H9 (cell line): Measurements from ENCODE around the gene GALNT17. TPM values are rescaled to one million over a fixed set of nuclear protein-coding genes. Genes with fewer than 3 reads are reported as not detected.

Experiments used
- DNase-seq: peaks from one replicate; pipeline ENCODE4 v3.0.0-alpha.2; 2017
- H2AFZ ChIP-seq: one replicate; pipeline ENCODE4 v1.6.1; 2013; ENCODE audit warnings: mild to moderate bottlenecking, low read length, control low read depth, moderate library complexity
- H2AK5ac ChIP-seq: 2 replicates; pipeline ENCODE4 v1.6.1; 2013; ENCODE audit warnings: low read length, control low read depth, mixed read lengths; ENCODE audit not compliant: insufficient read length
- H2BK120ac ChIP-seq: one replicate; pipeline ENCODE4 v1.6.1; 2013; ENCODE audit warnings: low read depth, mild to moderate bottlenecking, low read length, control low read depth, inconsistent platforms; ENCODE audit not compliant: poor library complexity, severe bottlenecking
- H2BK12ac ChIP-seq: 2 replicates; pipeline ENCODE4 v1.6.1; 2013; ENCODE audit warnings: low read length, control low read depth, mixed read lengths, low read depth; ENCODE audit not compliant: insufficient read length
- H2BK15ac ChIP-seq: 2 replicates; pipeline ENCODE4 v1.6.1; 2013; ENCODE audit warnings: low read depth, low read length, control low read depth
- H2BK20ac ChIP-seq: one replicate; pipeline ENCODE4 v1.6.1; 2013; ENCODE audit warnings: low read depth, mild to moderate bottlenecking, low read length, control low read depth, inconsistent platforms; ENCODE audit not compliant: poor library complexity, severe bottlenecking
- H2BK5ac ChIP-seq: 2 replicates; pipeline ENCODE4 v1.6.1; 2013; ENCODE audit warnings: low read length, control low read depth, mixed read lengths; ENCODE audit not compliant: insufficient read length
- H3K14ac ChIP-seq: 2 replicates; pipeline ENCODE4 v1.6.1; 2013; ENCODE audit warnings: low read length, control low read depth; ENCODE audit not compliant: insufficient read depth
- H3K18ac ChIP-seq: 2 replicates; pipeline ENCODE4 v1.6.1; 2013; ENCODE audit warnings: low read depth, mild to moderate bottlenecking, mixed read lengths, low read length, control low read depth; ENCODE audit not compliant: insufficient read length
- H3K23ac ChIP-seq: 2 replicates; pipeline ENCODE4 v1.6.1; 2013; ENCODE audit warnings: low read length, control low read depth, mixed read lengths, low read depth; ENCODE audit not compliant: insufficient read length
- H3K23me2 ChIP-seq: 2 replicates; pipeline ENCODE4 v1.6.1; 2013; ENCODE audit warnings: low read depth, mild to moderate bottlenecking, mixed read lengths, low read length, control low read depth; ENCODE audit not compliant: insufficient read length, poor library complexity, severe bottlenecking
- H3K27ac ChIP-seq: 2 replicates; pipeline ENCODE4 v1.5.1; 2013; ENCODE audit warnings: low read length, control low read depth, mixed read lengths, low read depth; ENCODE audit not compliant: insufficient read length
- H3K27me3 ChIP-seq: 2 replicates; pipeline ENCODE4 v1.6.1; 2013; ENCODE audit warnings: low read length, control low read depth, inconsistent platforms; ENCODE audit not compliant: insufficient read depth
- H3K4ac ChIP-seq: 2 replicates; pipeline ENCODE4 v1.6.1; 2013; ENCODE audit warnings: low read depth, mild to moderate bottlenecking, control low read depth, inconsistent platforms, low read length, moderate library complexity
- H3K4me1 ChIP-seq: 2 replicates; pipeline ENCODE4 v1.6.1; 2013; ENCODE audit warnings: low read length, control low read depth, inconsistent platforms; ENCODE audit not compliant: insufficient read depth
- H3K4me2 ChIP-seq: 2 replicates; pipeline ENCODE4 v1.6.1; 2013; ENCODE audit warnings: low read length, control low read depth, mixed read lengths; ENCODE audit not compliant: insufficient read length, insufficient read depth
- H3K56ac ChIP-seq: 2 replicates; pipeline ENCODE4 v1.6.1; 2013; ENCODE audit warnings: low read depth, mild to moderate bottlenecking, mixed read lengths, low read length, control low read depth; ENCODE audit not compliant: insufficient read length
- H3K79me1 ChIP-seq: 2 replicates; pipeline ENCODE4 v1.6.1; 2013; ENCODE audit warnings: low read depth, mild to moderate bottlenecking, moderate library complexity, low read length, control low read depth, inconsistent platforms; ENCODE audit not compliant: insufficient read depth, poor library complexity, severe bottlenecking
- H3K79me2 ChIP-seq: 2 replicates; pipeline ENCODE4 v1.6.1; 2013; ENCODE audit warnings: low read length, control low read depth, inconsistent platforms; ENCODE audit not compliant: insufficient read depth
- H3K9ac ChIP-seq: 2 replicates; pipeline ENCODE4 v1.6.1; 2013; ENCODE audit warnings: low read length, control low read depth, mixed read lengths; ENCODE audit not compliant: insufficient read length; ENCODE audit errors: extremely low read depth
- H3K9me3 ChIP-seq: one replicate; pipeline ENCODE4 v1.6.1; 2013; ENCODE audit warnings: low read depth, low read length, inconsistent platforms; ENCODE audit not compliant: control insufficient read depth
- H3T11ph ChIP-seq: one replicate; pipeline ENCODE4 v1.6.1; 2013; ENCODE audit warnings: mild to moderate bottlenecking, low read length, control low read depth, inconsistent platforms
- H4K20me1 ChIP-seq: one replicate; pipeline ENCODE4 v1.6.1; 2013; ENCODE audit not compliant: control insufficient read depth, insufficient read length, insufficient read depth
- H4K5ac ChIP-seq: 2 replicates; pipeline ENCODE4 v1.6.1; 2013; ENCODE audit warnings: low read depth, mild to moderate bottlenecking, mixed read lengths, low read length, control low read depth; ENCODE audit not compliant: insufficient read length
- H4K8ac ChIP-seq: replicated peaks from 2 replicates; pipeline ENCODE4 v1.6.1; 2013; ENCODE audit warnings: low read length, control low read depth, mixed read lengths, low read depth; ENCODE audit not compliant: insufficient read length
- H4K91ac ChIP-seq: 2 replicates; pipeline ENCODE4 v1.6.1; 2013; ENCODE audit warnings: low read depth, mild to moderate bottlenecking, moderate library complexity, mixed read lengths, low read length, control low read depth; ENCODE audit not compliant: insufficient read length
- H3K27ac Mint-ChIP-seq, 3 experiments: 2 replicates in 2 of 3; 3 replicates in 1 of 3; pipeline ENCODE4 v1.8.0; 2020 to 2021; ENCODE audit warnings: mixed read lengths in 3 of 3, mild to moderate bottlenecking in 1 of 3, moderate library complexity in 1 of 3
- H3K27me3 Mint-ChIP-seq: 2 replicates; pipeline ENCODE4 v1.8.0; 2021; ENCODE audit warnings: low read depth, mild to moderate bottlenecking, moderate library complexity, mixed read lengths
- H3K36me3 Mint-ChIP-seq, 3 experiments: 2 replicates in 2 of 3; 3 replicates in 1 of 3; pipeline ENCODE4 v1.8.0; 2020 to 2021; ENCODE audit warnings: low read depth in 3 of 3, mixed read lengths in 3 of 3; ENCODE audit not compliant: insufficient read depth in 1 of 3
- H3K4me1 Mint-ChIP-seq, 2 experiments: 2 replicates each; pipeline ENCODE4 v1.8.0; 2020; ENCODE audit warnings: mixed read lengths in 2 of 2
- H3K4me3 Mint-ChIP-seq, 2 experiments: 2 replicates in 1 of 2; 3 replicates in 1 of 2; pipeline ENCODE4 v1.8.0; 2020 to 2021; ENCODE audit warnings: mild to moderate bottlenecking in 2 of 2, mixed read lengths in 2 of 2, moderate library complexity in 1 of 2
- H3K9me3 Mint-ChIP-seq, 2 experiments: 2 replicates in 1 of 2; 3 replicates in 1 of 2; pipeline ENCODE4 v1.8.0; 2020; ENCODE audit warnings: mild to moderate bottlenecking in 2 of 2, mixed read lengths in 2 of 2, moderate library complexity in 1 of 2
- CTCF ChIP-seq: fragments of 200-600 bp; sonication (generic); conservative IDR thresholded peaks from 3 replicates; pipeline ENCODE4 v1.8.0; 2021; ENCODE audit warnings: antibody characterized with exemption, mild to moderate bottlenecking
- WGBS: extraction: QIAGEN DNeasy Blood & Tissue Kit; methylation state at CpG from one replicate; pipeline ENCODE4 v1.1.7; 2013; ENCODE audit warnings: missing lambda C conversion rate, low lambda C conversion rate, mixed read lengths; ENCODE audit not compliant: insufficient read length; ENCODE audit errors: extremely low coverage; 5-methylcytosine and 5-hydroxymethylcytosine counted together
- total RNA-seq: library from RNA; stranded (reverse); gene quantifications from 2 replicates; pipeline ENCODE4 v1.2.1, GENCODE V29; 2021

The GALNT17 gene
- total RNA-seq, 1 experiment from 2014 or later, result 43.2 TPM

DNA sequence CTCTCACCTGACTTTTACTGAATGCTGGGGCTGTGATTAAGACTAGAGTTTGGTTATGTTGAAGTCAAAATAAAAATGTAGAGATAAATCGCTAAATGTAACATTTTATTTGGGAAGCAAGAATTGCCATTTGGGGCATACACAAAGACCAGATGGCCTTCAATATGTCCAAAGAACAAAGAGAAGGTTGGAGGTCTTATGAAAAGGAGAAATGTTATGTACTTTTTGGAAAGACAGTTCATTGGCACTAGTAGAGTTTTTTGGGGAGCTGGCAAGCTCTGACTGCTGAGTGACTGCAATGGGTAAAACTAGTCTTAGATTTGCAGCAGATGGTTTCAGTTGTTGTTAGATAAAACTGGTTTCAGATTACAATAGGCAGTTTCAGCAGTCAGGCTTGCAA is 35.6 kb upstream of the GALNT17 start:
- Histone ChIP-seq H4K91ac (no peak overlapping the region), H2BK5ac (no peak overlapping the region), H4K8ac (no peak overlapping the region), H4K20me1 (no peaks in the 10 kb centered on the region), H3K14ac (no peak overlapping the region), H3K56ac (no peak overlapping the region), H3T11ph (no peak overlapping the region), H2BK15ac (no peak overlapping the region), H3K9ac (no peak overlapping the region), H3K4ac (no peak overlapping the region), H3K18ac (no peak overlapping the region), H2AK5ac (no peak overlapping the region), H3K27me3 (no peaks in the 10 kb centered on the region), H3K79me2 (no peaks in the 10 kb centered on the region), H3K9me3 (no peaks in the 10 kb centered on the region), H2BK12ac (no peak overlapping the region), H3K4me1 (no peaks in the 10 kb centered on the region), H3K23ac (no peak overlapping the region), H4K5ac (no peak overlapping the region), H3K79me1 (no peaks in the 10 kb centered on the region), H2AFZ (peak overlapping the region; percentile 59), H3K4me2 (no peak overlapping the region), H3K27ac (no peak overlapping the region), H3K23me2 (no peaks in the 10 kb centered on the region), H2BK120ac (no peak overlapping the region), H2BK20ac (no peak overlapping the region)
- TF ChIP-seq CTCF, result no peak
- Mint-ChIP-seq H3K4me1 (0 out of 4 replicates have a peak, but pooled peaks cover 0 to 4% of the 10 kb centered on the region in 2 experiments), H3K27ac (no peak overlapping the region), H3K4me3 (no peak overlapping the region), H3K36me3 (peaks cover 6 to 32% (median 7%) of the 10 kb centered on the region in 3 experiments; a peak in 6 of 7 replicates), H3K9me3 (peaks cover 19 to 24% of the 10 kb centered on the region in 2 experiments), H3K27me3 (no peaks in the 10 kb centered on the region)
- WGBS, result no CpG with 5 or more reads among the region's 1 CpG
- DNase-seq, result no peak
